Right kidney (tissue), 1 donor: Measurements from ENCODE around the gene DCHS2.

ENCODE experiments used
- DNase-seq: peaks from one replicate; pipeline ENCODE4 v3.0.0-alpha.2; 2016

The DCHS2 gene

DNA sequence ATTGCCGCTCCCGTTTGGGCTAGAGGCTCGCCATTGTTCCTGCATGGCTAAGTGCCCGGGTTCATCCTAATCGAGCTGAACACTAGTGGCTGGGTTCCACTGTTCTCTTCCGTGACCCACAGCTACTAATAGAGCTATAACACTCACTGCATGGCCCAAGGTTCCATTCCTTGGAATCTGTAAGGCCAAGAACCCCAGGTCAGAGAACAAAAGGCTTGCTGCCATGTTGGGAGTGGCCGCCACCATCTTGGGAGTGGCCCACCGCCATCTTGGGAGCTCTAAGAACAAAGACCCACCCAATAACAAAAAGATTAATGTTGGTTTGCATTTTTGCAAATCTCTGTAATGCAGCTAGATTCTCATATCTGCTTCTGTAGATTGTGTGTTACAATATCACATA, 299.0 kb downstream of the DCHS2 start:
- DNase-seq = no peak

DNA sequence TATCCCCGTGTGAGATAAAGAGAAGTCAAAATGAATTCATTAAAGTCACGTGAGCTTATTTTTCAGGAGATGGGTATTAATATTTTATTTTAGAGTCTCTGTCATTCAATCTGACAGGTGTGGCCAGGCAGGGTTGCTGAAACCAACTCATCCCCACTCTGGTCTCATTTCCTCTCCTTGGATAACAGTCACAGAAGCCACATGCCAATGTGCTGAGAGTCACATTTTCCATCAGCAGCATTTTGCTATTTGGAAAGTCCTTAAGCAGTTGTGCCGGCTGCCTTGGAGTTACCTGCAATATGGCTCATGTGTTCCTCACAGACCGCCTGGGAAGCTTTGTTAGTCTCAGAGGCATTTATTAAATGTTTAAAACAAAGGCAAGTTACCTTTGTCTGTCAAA, 302.3 kb downstream of the DCHS2 start:
- no peak for DNase-seq

DNA sequence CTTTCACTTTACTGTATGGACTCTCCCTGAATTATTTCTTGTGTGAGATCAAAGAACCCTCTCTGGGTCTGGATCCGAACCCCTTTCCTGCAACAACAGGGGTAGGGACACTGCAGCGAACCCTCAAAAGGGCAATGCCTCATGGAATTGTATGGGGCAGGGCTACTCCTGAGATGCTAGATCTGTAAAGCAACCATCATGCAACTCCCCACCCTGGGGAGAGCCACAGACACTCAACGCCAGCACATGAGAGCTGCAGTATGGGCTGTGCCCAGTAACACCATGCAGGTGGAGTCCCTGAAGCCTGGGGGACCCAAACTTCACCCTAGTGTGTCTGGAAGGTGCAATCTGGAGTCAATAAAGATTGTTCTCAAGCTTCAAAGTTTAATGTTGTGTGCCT, 304.7 kb downstream of the DCHS2 start:
- DNase-seq = no peak

DNA sequence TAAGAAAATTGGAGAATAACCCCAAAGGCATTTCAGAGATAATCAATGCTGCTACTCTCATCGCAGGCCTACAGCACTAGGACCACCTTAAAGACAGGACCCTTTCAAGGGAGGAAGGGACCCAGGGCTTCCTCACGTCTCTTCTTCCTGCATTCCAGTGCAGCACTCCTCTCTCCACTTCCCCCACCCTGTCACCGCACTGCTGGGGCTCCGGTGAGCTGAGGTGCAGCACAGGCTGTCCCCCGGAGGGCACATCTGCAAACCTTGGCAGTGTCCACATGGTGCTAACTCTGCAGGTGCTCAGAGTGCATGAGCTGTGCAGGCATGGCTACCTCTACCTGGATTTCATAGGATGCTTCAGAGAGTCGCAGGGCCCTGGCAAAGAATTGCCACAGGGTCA, 305.6 kb downstream of the DCHS2 start:
- DNase-seq = no peak

DNA sequence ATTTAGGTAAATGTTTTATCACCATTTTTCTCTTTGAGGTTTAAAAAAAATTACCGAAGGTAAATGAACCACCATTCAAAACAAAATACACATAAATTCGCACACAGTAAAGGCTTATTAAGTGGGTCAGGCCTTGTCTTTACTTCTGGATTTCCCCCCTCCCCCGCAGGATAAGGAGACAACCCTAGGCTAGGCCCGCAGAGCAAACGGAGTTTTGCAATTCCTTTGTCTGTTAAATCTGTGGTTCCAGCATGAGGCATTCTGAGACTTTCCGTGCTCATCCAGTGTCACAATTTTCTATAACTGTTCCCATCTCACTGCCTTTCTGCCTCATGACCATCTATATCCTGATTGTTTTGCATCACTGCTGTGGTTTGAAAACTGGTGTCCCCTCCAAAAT, 307.4 kb downstream of the DCHS2 start:
- no peak for DNase-seq

DNA sequence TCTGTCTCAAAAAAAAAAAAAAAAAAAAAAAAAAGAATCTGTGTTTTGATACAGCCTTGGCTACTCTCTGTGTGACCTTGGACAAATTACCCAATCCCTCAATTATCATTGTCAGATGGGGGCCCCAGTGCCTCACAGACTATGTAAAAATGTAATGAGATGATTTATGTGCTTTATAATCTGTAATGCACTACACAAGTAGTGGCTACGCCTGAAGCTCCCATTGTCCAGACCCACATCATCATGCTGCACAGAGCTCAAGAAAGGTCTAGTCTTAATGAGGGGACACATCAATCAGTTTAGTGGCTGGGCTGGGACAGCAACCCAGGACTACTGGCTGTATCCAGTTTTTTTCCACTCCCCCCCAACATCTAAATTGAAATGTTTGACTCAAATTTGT, 308.3 kb downstream of the DCHS2 start:
- no peak for DNase-seq
